Mucosa of gallbladder (tissue), 1 donor: Measurements from ENCODE around the gene PSMB1. TPM values are rescaled to one million over a fixed set of nuclear protein-coding genes. Genes with fewer than 3 reads are reported as not detected.
"Not testable (repeated sequence)": the region's sequence is repeated elsewhere in the genome, so short reads cannot be mapped to it uniquely, and the experiment has no call there.

ENCODE experiments used
- DNase-seq: peaks from one replicate; pipeline ENCODE4 v3.0.0-alpha.2; 2020; ENCODE audit warnings: low spot score
- total RNA-seq: library from RNA; stranded (reverse); gene quantifications from one replicate; pipeline ENCODE4 v1.2.1, GENCODE V29; 2021
- donor health status: DM: no; HTN: no; CAD: no.

Gene PSMB1
- total RNA-seq, 1 donor from 2014 or later, result 109 TPM

- DNase-seq, result no peak
Measured at GRCh38 chr6:170535004-170535403, 18.1 kb downstream of the PSMB1 start.

DNA sequence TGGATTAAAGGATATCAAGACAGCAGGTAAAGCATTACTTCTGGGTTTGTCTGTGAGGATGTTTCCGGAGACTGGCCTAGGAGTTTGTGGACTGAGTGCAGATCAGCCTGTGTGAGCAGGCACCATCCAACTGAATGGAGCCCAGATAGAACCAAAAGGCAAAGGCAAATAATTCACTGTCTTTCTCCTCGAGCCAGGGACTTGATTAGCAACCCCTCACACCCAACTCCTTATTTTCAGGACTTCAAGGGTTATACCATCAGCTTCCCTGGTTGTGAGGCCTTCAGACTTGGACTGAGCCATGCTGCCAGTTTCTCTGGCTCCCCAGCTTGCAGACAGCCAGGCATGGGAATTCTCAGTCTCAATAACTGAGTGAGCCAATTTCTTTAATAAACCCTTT lies 19.3 kb downstream of the PSMB1 start:
- DNase-seq, result no peak

DNA sequence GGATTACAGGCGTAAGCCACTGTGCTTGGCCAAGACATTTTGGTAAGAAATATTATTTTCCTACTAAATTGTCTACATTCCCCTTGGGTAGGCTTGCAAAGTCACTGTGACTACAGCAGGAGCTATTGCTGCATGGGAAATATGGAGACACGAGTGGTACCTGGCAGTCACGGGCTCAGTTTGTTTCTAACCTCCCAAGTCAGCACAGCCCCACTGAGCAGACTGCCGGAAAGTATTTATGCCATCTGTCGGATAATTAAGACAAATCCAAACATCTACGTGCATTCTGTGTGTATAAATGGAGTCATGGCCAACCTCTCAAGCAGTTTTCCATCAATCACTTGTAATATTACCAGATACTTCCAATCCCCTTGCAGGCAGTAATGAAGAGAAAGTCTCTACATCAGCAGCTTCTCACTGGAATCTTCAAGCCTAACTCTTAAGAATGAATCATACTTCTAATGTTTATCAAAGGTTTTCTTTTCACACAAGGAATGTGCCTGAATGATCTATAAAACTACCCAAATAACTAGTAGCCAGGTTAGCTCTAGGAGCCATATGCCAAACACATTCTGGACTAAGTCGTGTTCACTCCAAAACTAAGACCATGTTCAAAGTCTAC lies 20.1 kb downstream of the PSMB1 start:
- no peak for DNase-seq

GRCh38 chr6:170529839-170530469 lies 23.2 kb downstream of the PSMB1 start:
- peak; percentile 79 for DNase-seq

DNA sequence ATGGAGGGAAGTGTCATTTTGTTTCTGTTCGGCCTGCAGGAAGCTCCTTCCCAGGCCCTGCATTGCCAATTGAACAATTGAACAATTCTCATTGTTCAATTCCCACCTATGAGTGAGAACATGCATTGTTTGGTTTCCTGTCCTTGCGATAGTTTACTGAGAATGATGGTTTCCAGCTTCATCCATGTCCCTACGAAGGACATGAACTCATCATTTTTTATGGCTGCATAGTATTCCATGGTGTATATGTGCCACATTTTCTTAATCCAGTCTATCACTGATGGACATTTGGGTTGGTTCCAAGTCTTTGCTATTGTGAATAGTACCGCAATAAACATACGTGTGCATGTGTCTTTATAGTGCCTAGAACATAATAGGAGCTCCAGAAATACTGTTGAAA lies 25.1 kb downstream of the PSMB1 start:
- DNase-seq, result not testable (repeated sequence)

DNA sequence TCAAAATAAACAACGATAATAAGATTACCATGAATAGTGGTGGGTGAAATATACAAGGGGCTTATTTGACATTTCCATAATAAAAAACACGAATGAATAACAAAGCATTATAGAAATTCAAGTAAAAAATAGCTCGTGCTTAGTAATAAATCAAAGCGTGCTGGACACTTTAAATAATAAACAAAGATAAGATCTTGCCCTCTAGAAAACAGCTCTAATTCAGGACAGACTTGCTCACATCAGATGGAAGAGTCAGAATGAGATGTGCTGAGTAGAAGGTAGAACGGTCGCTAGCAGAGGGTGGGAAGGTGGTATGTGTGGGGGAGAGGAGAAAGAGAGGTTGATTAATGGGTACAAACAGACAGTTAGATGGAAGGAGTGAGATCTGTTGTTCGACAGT lies 27.3 kb downstream of the PSMB1 start:
- DNase-seq, result no peak

DNA sequence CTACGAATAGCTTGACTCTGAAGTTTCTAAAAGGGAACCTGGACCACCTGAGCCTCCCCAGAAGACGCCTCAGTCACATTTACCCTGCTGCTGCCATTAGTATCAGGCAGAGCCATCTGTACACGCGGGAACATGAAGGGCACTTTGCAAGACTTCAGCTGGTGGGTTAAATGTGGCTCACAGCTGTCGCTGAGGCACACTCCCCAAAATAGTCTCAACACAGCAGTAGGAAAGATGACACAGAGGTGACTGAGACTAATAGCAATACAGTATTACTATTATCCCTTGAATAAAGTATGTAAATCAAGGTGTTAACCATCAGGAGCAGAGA lies 29.0 kb downstream of the PSMB1 start:
- DNase-seq, result no peak

GRCh38 chr6:170523256-170524171 lies 29.6 kb downstream of the PSMB1 start:
- no peak for DNase-seq

GRCh38 chr6:170522565-170523183 lies 30.4 kb downstream of the PSMB1 start:
- DNase-seq, result no peak

DNA sequence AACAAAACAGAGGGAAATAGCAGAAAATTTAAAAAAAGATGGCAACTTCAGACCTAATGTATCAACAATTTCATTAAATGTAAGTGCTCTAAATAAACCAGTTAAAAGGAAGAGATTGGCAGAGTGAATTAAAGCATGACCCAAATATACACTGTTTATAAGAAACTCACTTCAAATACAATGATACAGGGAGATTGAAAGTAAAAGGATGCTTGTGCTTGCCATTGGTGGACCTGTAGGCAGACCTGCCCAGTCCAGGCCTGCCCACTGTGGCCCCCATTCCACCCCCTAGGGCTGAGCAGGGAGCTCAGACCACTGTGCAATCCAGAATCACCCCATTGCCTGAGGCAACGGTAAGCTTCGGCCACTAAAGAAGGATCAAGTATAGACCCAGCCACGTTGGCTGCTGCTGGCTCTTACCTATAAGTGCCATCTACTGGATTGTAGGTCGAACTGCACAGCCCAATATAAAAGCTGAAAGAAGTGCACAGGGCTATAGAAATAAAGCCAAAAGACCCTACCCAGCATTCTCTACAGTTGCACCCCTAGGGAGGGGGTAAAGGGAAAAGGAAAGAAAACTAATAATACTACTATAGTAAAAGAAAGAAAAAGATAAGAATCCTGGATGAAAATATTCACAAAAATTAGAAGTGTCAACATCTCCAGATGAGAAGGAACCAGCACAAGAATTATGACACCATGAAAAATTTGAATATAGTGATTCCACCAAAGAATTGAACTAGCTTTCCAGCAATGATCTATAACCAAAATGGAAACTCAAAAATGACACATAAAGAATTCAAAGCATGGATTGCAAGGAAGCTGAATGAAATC lies 36.1 kb downstream of the PSMB1 start:
- peak; percentile 33 for DNase-seq

DNA sequence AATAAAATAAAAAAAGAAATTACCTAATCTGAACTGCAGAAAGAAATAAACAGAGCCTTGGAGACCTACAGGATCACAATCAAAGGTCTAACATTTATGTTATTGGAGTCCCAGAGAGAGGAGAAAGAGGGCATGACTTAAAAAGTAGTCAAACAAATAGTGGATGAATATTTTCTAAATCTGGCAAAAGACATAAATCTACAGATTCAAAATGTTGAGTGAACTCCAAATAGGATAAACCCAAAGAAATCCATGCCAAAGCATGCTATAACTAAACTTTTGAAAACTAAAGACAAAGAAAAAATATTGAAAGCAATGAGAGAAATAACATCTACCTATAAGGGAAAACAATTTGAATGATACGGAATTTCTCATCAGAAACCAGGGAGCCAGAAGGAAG lies 38.2 kb downstream of the PSMB1 start:
- DNase-seq, result no peak

GRCh38 chr6:170512249-170512648 lies 40.9 kb downstream of the PSMB1 start:
- no peak for DNase-seq

DNA sequence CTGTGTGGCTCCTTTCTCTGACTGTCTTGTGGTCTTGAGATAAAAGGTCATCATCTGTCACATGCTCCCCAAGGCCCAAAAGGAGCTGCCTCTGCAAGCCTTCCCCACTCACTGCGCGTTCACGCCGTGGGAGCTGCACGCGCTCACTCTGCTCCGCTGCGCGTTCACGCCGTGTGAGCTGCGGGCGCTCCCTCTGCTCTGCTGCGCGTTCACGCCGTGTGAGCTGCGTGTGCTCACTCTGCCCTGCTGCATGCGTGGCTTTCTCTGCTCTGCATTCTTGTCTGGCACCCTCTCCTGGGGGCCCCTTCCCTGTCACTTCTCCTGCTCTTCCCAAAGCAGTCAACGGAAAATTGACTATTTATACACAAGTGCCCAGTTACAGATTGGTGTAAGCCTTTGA lies 42.5 kb downstream of the PSMB1 start:
- no peak for DNase-seq

DNA sequence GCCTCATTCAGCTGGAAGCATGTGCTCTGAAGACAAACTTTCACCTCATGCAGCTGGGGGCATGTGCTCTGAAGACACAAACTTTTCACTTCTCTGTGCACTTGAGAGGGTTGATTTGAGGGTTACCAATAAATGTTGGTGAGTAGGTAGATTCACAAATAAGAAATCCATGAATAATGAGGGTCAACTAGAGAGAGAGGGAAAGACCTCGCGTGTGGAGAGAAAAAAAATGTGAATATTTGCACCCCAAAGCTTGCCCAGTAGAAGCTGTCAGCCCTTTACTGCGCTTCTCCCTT lies 43.4 kb downstream of the PSMB1 start:
- no peak for DNase-seq

GRCh38 chr6:170508892-170509722 lies 44.0 kb downstream of the PSMB1 start:
- DNase-seq, result not testable (repeated sequence)

DNA sequence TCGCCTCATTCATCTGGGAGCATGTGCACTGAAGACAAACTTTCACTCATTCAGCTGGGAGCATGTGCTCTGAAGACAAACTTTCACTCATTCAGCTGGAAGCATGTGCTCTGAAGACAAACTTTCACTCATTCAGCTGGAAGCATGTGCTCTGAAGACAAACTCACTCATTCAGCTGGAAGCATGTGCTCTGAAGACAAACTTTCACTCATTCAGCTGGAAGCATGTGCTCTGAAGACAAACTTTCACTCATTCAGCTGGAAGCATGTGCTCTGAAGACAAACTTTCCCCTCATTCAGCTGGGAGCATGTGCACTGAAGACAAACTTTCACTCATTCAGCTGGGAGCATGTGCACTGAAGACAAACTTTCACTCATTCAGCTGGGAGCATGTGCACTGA lies 44.8 kb downstream of the PSMB1 start:
- DNase-seq, result not testable (repeated sequence)

DNA sequence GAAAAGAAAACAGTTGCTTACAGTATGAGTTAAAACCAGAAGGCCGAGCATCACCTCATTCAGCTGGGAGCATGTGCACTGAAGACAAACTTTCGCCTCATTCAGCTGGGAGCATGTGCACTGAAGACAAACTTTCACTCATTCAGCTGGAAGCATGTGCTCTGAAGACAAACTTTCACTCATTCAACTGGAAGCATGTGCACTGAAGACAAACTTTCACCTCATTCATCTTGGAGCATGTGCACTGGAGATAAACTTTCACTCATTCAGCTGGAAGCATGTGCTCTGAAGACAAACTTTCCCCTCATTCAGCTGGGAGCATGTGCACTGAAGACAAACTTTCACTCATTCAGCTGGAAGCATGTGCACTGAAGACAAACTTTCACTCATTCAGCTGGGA lies 45.4 kb downstream of the PSMB1 start:
- not testable (repeated sequence) for DNase-seq

- no peak for DNase-seq
Measured at GRCh38 chr6:170506446-170506845, 46.7 kb downstream of the PSMB1 start.

DNA sequence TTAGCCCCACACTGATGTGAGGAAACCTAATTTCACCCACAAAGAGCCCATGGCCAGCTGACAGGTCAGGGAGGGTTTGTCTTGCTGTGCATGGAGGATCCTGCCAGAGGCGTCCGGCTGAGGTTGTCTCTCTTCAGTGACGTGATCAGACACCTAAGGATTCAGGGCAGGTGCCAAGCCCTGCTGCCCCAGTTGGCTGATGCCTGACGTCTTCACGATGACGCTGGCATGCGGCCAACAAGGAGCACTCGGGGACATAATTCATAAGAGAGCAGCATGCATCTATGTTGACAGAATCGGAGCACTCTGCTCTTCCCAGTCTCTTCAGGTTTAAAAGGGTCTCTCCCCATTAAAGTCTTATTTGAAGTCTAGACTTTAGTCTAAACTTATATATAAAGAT lies 47.8 kb downstream of the PSMB1 start:
- no peak for DNase-seq

GRCh38 chr6:170504479-170504878 lies 48.6 kb downstream of the PSMB1 start:
- DNase-seq, result no peak

GRCh38 chr6:170503414-170503761 lies 49.7 kb downstream of the PSMB1 start:
- no peak for DNase-seq
